K562 (cell line): Measurements from ENCODE around the gene CDC42BPB. TPM values are rescaled to one million over a fixed set of nuclear protein-coding genes. Genes with fewer than 3 reads are reported as not detected.

Experiments used
- ATAC-seq: fragments of 200-7000 bp; cut with Tn5 transposase; 3 replicates; pipeline ENCODE4 v1.9.1; 2020; ENCODE audit warnings: moderate library complexity
- BruUV-seq: library from RNA; stranded (reverse); fragments of 400-500 nt; replicated peaks from 2 replicates; lab custom pipeline; 2021; lab: Mats Ljungman, UMichigan
- CTCF ChIA-PET: fragments of 300-600 bp; formaldehyde crosslinking; extraction: SDS; loops from one replicate; lab custom pipeline; 2021; ENCODE audit warnings: low intra/inter-chr PET ratio; lab: Yijun Ruan, JAX
- POLR2A ChIA-PET: fragments of 300-600, 350-650 bp; sonication (Branson Sonifier 250); formaldehyde crosslinking; extraction: SDS; loops from one replicate; lab custom pipeline; 2021; ENCODE audit warnings: antibody characterized with exemption, inconsistent platforms; lab: Yijun Ruan, JAX
- DNase-seq, 4 experiments: peaks; one replicate each; pipeline versions ENCODE4 v3.0.0 to v3.0.0-alpha.2; 2011 to 2018; ENCODE audit warnings: low spot score in 3 of 4, mixed read lengths in 3 of 4; ENCODE audit errors: extremely low read depth in 1 of 4
- FAIRE-seq: peaks from 2 replicates; lab custom pipeline; 2011; peaks lifted over from hg19 to GRCh38; lab: Jason Lieb, UNC
- H2AFZ ChIP-seq: 2 replicates; pipeline ENCODE4 v1.6.0; 2011; ENCODE audit warnings: low read depth, low read length, control low read depth, inconsistent platforms
- H3K27ac ChIP-seq: fragments of 200-600 bp; 3 replicates; pipeline ENCODE4 v1.8.0; 2011; ENCODE audit warnings: low read depth, mild to moderate bottlenecking, control low read depth, inconsistent platforms, low read length, moderate library complexity, mixed read lengths; ENCODE audit errors: extremely low read depth
- H3K27me3 ChIP-seq, 2 experiments: fragments of 300-600 bp in 1 of 2; 2 replicates in 1 of 2; 3 replicates in 1 of 2; pipeline versions ENCODE4 v1.6.0 to v1.8.0; 2011; ENCODE audit warnings: inconsistent platforms in 2 of 2, low read length in 2 of 2, mild to moderate bottlenecking in 1 of 2, mixed read lengths in 1 of 2, moderate library complexity in 1 of 2; ENCODE audit not compliant: control insufficient read depth in 2 of 2, insufficient read depth in 2 of 2
- H3K36me3 ChIP-seq: fragments of 300-600 bp; 3 replicates; pipeline ENCODE4 v1.8.0; 2011; ENCODE audit warnings: mild to moderate bottlenecking, low read length, inconsistent platforms; ENCODE audit not compliant: control insufficient read depth, insufficient read depth
- H3K4me1 ChIP-seq, 2 experiments: fragments of 200-600 bp in 1 of 2; replicated peaks in 1 of 2; 2 replicates in 1 of 2; 3 replicates in 1 of 2; pipeline versions ENCODE4 v1.5.1 to v1.8.0; 2011; ENCODE audit warnings: inconsistent platforms in 2 of 2, low read length in 2 of 2, mild to moderate bottlenecking in 1 of 2, mixed read lengths in 1 of 2, moderate library complexity in 1 of 2; ENCODE audit not compliant: control insufficient read depth in 2 of 2, insufficient read depth in 2 of 2
- H3K4me2 ChIP-seq: 2 replicates; pipeline ENCODE4 v1.6.1; 2011; ENCODE audit warnings: low read length, control low read depth, inconsistent platforms, mixed read lengths; ENCODE audit not compliant: insufficient read depth
- H3K4me3 ChIP-seq: fragments of 200-600 bp; sonication (generic), shearing (Covaris generic); 2 replicates; pipeline ENCODE4 v1.5.1; 2016; ENCODE audit warnings: control low read depth, inconsistent platforms
- H3K79me2 ChIP-seq: fragments of 200-600 bp; 3 replicates; pipeline ENCODE4 v1.8.0; 2011; ENCODE audit warnings: low read length, inconsistent platforms; ENCODE audit not compliant: control insufficient read depth, insufficient read depth
- H3K9ac ChIP-seq, 2 experiments: 2 replicates each; pipeline versions ENCODE4 v1.6.0 to v1.6.1; 2011; ENCODE audit warnings: low read depth in 2 of 2, low read length in 2 of 2, control low read depth in 1 of 2, inconsistent platforms in 1 of 2, mild to moderate bottlenecking in 1 of 2, mixed read lengths in 1 of 2; ENCODE audit not compliant: insufficient read depth in 1 of 2
- H3K9me1 ChIP-seq: one replicate; pipeline ENCODE4 v1.6.0; 2011; ENCODE audit warnings: inconsistent platforms, mild to moderate bottlenecking, low read length, moderate library complexity; ENCODE audit not compliant: control insufficient read depth, insufficient read depth
- H3K9me3 ChIP-seq: replicated peaks from 2 replicates; pipeline ENCODE4 v1.5.1; 2011; ENCODE audit warnings: low read depth, low read length, inconsistent platforms; ENCODE audit not compliant: control insufficient read depth, insufficient read depth
- H4K20me1 ChIP-seq: replicated peaks from 2 replicates; pipeline ENCODE4 v1.6.1; 2011; ENCODE audit warnings: low read length, inconsistent platforms, mixed read lengths; ENCODE audit not compliant: control insufficient read depth, insufficient read depth
- GTF2F1 ChIP-seq: IDR thresholded peaks from 2 replicates; pipeline ENCODE4 v1.6.1; 2011; ENCODE audit warnings: low read depth, low read length, improper control_type of control experiment
- HNRNPLL ChIP-seq: fragments of 200-400 bp; formaldehyde crosslinking; IDR thresholded peaks from 2 replicates; pipeline ENCODE4 v1.6.1; 2017; ENCODE audit warnings: low read length, low read depth, mild to moderate bottlenecking; ENCODE audit not compliant: poor library complexity, severe bottlenecking
- PHF21A ChIP-seq: fragments of 450-650 bp; IDR thresholded peaks from 2 replicates; pipeline ENCODE4 v1.6.1; 2017; ENCODE audit warnings: low read depth, borderline replicate concordance
- ZNF431 ChIP-seq: sonication (generic); formaldehyde crosslinking; IDR thresholded peaks from 2 replicates; pipeline ENCODE4 v1.8.0; 2022; ENCODE audit warnings: mild to moderate bottlenecking, missing genetic modification reagents
- WGBS: fragments of 100-300 bp; shearing (Covaris generic); methylation state at CpG from one replicate; pipeline ENCODE4 v1.1.6; 2016; ENCODE audit warnings: low coverage, mixed read lengths; ENCODE audit not compliant: insufficient coverage; ENCODE audit errors: missing lambda C conversion rate; 5-methylcytosine and 5-hydroxymethylcytosine counted together
- in situ Hi-C: fragments of 300-500 bp; cut with MboI; formaldehyde crosslinking; loops from 4 replicates; pipeline ENCODE4 v1.15.0; 2018; ENCODE audit warnings: inconsistent platforms, mixed read lengths
- intact Hi-C: fragments of 100-400 bp; cut with micrococcal nuclease; formaldehyde crosslinking; loops from 2 replicates; pipeline ENCODE4 v1.14.2; 2022
- polyA plus RNA-seq, 8 experiments: library from polyadenylated mRNA; depleted of rRNA in 4 of 8; stranded (reverse) in 5 of 8; unstranded in 3 of 8; fragments of >200 nt; fragmentation: Nextera tagmentation in 2 of 8; fragmentation: Illumina TruSeq in 1 of 8; extraction: Ambion mirVana in 2 of 8; extraction: Trizol in 1 of 8; gene quantifications; 2 replicates each; pipeline versions ENCODE4 v1.2.1 to v1.2.3, GENCODE V29; 2011 to 2014; ENCODE audit warnings: inconsistent platforms in 1 of 8, missing spikeins in 1 of 8
- total RNA-seq, 7 experiments: library from RNA; depleted of rRNA in 6 of 7; stranded (reverse); fragments of >200 nt in 6 of 7; fragmentation: Illumina TruSeq in 2 of 7; extraction: Trizol in 2 of 7; gene quantifications; 2 replicates each; pipeline versions ENCODE4 v1.2.1 to v1.2.3, GENCODE V29; 2011 to 2021; ENCODE audit warnings: low replicate concordance in 1 of 7
- TF ChIP-seq, protein P1 (sequence below): fragments of 250-450 bp; sonication (Bioruptor Pico); IDR thresholded peaks from 2 replicates; pipeline ENCODE4 v1.8.0; 2022; ENCODE audit warnings: moderate library complexity, mild to moderate bottlenecking, inconsistent platforms

Gene CDC42BPB
- total and polyA plus RNA-seq, 9 of the 15 experiments (the other 6 are each of a cell fraction or from before 2014, with no cell fraction given) = 0.07 to 24.3 (median 12.6) TPM

DNA sequence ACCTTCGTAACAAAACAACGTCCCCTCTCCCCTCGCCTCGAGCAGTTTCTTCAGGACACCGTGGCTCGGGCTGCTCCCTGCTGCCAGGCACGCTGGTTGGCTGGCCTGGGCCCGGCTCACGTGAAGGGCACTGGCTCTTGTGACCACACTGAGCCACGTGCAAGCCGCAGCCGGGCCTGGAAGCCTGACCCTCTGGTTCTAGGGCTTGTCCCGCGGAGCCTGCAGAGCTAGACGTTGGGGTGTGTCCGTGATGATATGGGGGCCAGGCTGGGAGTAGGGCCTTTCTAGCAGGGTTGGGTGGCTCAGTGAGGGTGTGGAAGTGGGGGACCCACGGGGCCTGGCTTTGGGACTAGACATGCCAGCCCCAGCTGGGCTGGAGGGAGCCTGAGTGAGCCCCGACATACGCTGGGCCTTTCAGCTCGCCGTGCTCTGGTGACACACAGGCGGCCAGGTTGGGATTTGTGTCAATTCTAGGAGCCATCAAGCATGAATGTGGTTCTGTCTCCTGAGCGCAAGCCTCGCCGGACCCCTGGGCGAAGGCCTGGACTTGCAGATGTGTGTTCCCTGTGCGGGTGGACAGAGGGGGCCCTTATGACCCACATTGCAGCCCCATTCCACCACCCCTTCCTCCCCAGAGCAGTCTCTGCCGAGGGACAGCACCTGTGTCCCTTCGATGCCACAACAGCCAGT lies 148.4 kb downstream of the CDC42BPB start:
- Histone ChIP-seq H3K4me3 (no peak overlapping the region), H3K79me2 (no peaks in the 10 kb centered on the region), H3K4me1 (peaks cover 0 to 17% of the 10 kb centered on the region in 2 experiments; a peak in 1 of 5 replicates), H3K9ac (peak overlapping the region in 1 of 2 experiments; percentile 9; a peak in 1 of 4 replicates), H3K27ac (no peak overlapping the region), H4K20me1 (no peaks in the 10 kb centered on the region), H3K27me3 (no peaks in the 10 kb centered on the region), H3K4me2 (no peak overlapping the region), H2AFZ (no peak overlapping the region), H3K9me3 (no peaks in the 10 kb centered on the region), H3K9me1 (no peaks in the 10 kb centered on the region), H3K36me3 (peaks cover 8% of the 10 kb centered on the region; the same call in 1 of the 3 replicates)
- DNase-seq (no peak), FAIRE-seq (no peak), ATAC-seq (no peak; the same call in 2 of the 3 replicates)
- CTCF ChIA-PET = no interaction called here
- TF ChIP-seq HNRNPLL = no peak
- TF ChIP-seq, protein P1, sequence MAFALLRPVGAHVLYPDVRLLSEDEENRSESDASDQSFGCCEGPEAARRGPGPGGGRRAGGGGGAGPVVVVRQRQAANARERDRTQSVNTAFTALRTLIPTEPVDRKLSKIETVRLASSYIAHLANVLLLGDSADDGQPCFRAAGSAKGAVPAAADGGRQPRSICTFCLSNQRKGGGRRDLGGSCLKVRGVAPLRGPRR = no peak
- TF ChIP-seq PHF21A = no peak
- no peak for TF ChIP-seq ZNF431
- no peak for TF ChIP-seq GTF2F1
- POLR2A ChIA-PET = no interaction called here
- no TSS peak for BruUV-seq
- intact Hi-C loops = no loop called here
- in situ Hi-C loops = loop anchor here (25.0 kb wide), 1 partner anchor 397 kb away; the partner anchor contains the start of gene ANKRD9
- WGBS = 83% methylated on average over 11 of the region's 29 CpGs
